Mucosa of rectum (tissue), 2 donors: ENCODE measurements around the gene COL23A1.

Experiments used
- H3K27ac ChIP-seq, 2 donors: one replicate each; pipeline ENCODE4 v1.7.0; 2013; ENCODE audit warnings: inconsistent platforms in 2 of 2, low read depth in 2 of 2, low read length in 2 of 2
- H3K27me3 ChIP-seq, 2 donors: one replicate each; pipeline ENCODE4 v1.7.0; 2013; ENCODE audit warnings: low read length in 2 of 2; ENCODE audit not compliant: control insufficient read depth in 2 of 2, insufficient read depth in 2 of 2
- H3K36me3 ChIP-seq, 2 donors: one replicate each; pipeline ENCODE4 v1.7.0; 2013; ENCODE audit warnings: low read length in 2 of 2; ENCODE audit not compliant: control insufficient read depth in 2 of 2, insufficient read depth in 2 of 2
- H3K4me1 ChIP-seq, 2 donors: one replicate each; pipeline ENCODE4 v1.7.0; 2013; ENCODE audit warnings: low read length in 2 of 2, mild to moderate bottlenecking in 1 of 2; ENCODE audit not compliant: control insufficient read depth in 2 of 2, insufficient read depth in 2 of 2
- H3K4me3 ChIP-seq, 2 donors: one replicate each; pipeline ENCODE4 v1.7.0; 2013; ENCODE audit warnings: low read length in 2 of 2
- H3K9ac ChIP-seq, 2 donors: one replicate each; pipeline ENCODE4 v1.7.0; 2013; ENCODE audit warnings: low read length in 2 of 2, low read depth in 1 of 2, mild to moderate bottlenecking in 1 of 2
- H3K9me3 ChIP-seq, 2 donors: one replicate each; pipeline ENCODE4 v1.7.0; 2013; ENCODE audit warnings: low read length in 2 of 2; ENCODE audit not compliant: control insufficient read depth in 2 of 2
- donor health status: healthy.
- donor health status: Normal muscosa, but diverticular disease.

The COL23A1 gene

GRCh38 chr5:178298283-178298807, 291.8 kb downstream of the COL23A1 start:
- no peak overlapping the region for H3K9ac ChIP-seq
- H3K27me3 ChIP-seq = no peaks in the 10 kb centered on the region
- no peak overlapping the region for H3K27ac ChIP-seq
- no peaks in the 10 kb centered on the region for H3K9me3 ChIP-seq
- H3K36me3 ChIP-seq = no peaks in the 10 kb centered on the region
- H3K4me1 ChIP-seq = no peaks in the 10 kb centered on the region
- no peak overlapping the region for H3K4me3 ChIP-seq

DNA sequence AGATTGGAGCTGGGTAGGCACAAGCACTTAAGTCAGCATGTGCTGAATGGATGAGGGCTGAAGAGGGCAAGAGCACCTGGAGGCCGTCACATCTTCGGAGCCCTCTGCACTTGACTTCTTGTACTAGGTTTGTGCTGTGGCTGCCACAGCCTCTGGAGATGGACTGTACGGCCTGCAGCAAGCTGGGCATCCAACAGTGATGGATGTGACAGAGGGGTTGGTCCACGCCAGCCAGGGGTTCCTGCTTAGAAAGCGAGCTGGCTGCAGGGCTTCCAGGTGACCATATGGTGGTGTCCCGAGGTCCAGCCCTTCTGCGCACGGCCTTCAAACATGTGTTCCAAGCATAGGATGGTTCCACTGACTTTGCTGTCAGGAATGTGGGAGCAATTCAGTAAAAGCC, 292.4 kb downstream of the COL23A1 start:
- no peaks in the 10 kb centered on the region for H3K36me3 ChIP-seq
- H3K9me3 ChIP-seq = no peaks in the 10 kb centered on the region
- no peaks in the 10 kb centered on the region for H3K27me3 ChIP-seq
- H3K9ac ChIP-seq = no peak overlapping the region
- no peaks in the 10 kb centered on the region for H3K4me1 ChIP-seq
- no peak overlapping the region for H3K27ac ChIP-seq
- H3K4me3 ChIP-seq = no peak overlapping the region

DNA sequence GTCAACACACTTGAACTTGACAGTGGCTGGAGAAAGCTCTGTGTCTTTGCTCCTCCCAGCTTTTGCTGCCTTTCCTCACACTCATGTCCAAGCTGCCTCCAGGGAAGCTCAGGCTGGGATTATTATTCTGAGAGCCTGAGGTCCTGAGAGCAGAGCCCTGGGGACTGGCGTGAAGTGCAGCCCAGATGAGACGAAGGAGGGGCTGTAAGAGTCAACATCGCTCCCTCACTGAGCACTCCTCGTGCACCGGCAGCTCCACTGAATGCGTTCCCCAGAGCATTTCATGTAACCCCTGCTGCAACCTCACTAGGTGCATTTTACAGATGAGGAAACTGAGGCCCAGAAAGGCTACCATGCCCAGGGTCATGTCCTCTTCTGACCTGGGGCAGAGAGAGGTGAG, 294.1 kb downstream of the COL23A1 start:
- no peaks in the 10 kb centered on the region for H3K4me1 ChIP-seq
- no peak overlapping the region for H3K27ac ChIP-seq

GRCh38 chr5:178295589-178295988, 294.6 kb downstream of the COL23A1 start:
- Histone ChIP-seq H3K27ac (no peak overlapping the region), H3K36me3 (no peaks in the 10 kb centered on the region), H3K27me3 (no peaks in the 10 kb centered on the region), H3K9ac (no peak overlapping the region), H3K4me3 (no peak overlapping the region), H3K4me1 (no peaks in the 10 kb centered on the region), H3K9me3 (no peaks in the 10 kb centered on the region)

More for the DNA sequence above, 294.1 kb downstream of the COL23A1 start:
- Histone ChIP-seq H3K9ac (no peak overlapping the region), H3K36me3 (no peaks in the 10 kb centered on the region), H3K9me3 (no peaks in the 10 kb centered on the region), H3K27me3 (no peaks in the 10 kb centered on the region), H3K4me3 (no peak overlapping the region)

DNA sequence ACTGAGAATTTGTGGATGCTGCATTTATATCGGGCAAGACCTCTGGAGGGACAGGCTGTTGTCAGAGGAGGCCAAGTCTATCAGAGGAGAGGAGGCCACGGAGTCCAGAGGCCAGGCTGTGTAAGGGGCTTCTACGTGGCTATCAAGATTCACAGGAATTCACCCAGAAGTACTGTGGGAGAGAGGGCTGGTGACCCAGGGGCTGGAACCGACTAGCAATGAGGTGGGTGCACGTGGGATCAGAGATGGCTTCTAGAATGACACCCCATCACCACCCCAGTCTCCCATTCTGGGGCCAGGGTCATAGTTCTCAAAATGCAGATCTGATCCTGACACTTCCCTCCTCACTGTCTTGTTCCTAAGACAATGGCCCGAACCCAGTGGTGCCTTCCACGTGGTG, 296.4 kb downstream of the COL23A1 start:
- H3K27me3 ChIP-seq = no peaks in the 10 kb centered on the region
- no peak overlapping the region for H3K27ac ChIP-seq
- no peak overlapping the region for H3K9ac ChIP-seq
- H3K36me3 ChIP-seq = no peaks in the 10 kb centered on the region
- H3K4me1 ChIP-seq = no peaks in the 10 kb centered on the region
- H3K9me3 ChIP-seq = no peaks in the 10 kb centered on the region
- no peak overlapping the region for H3K4me3 ChIP-seq

- Histone ChIP-seq H3K9me3 (no peaks in the 10 kb centered on the region), H3K4me1 (no peaks in the 10 kb centered on the region), H3K4me3 (no peak overlapping the region), H3K27me3 (no peaks in the 10 kb centered on the region), H3K9ac (no peak overlapping the region), H3K27ac (no peak overlapping the region), H3K36me3 (no peaks in the 10 kb centered on the region)
Observed at GRCh38 chr5:178293400-178293799, 296.8 kb downstream of the COL23A1 start.

DNA sequence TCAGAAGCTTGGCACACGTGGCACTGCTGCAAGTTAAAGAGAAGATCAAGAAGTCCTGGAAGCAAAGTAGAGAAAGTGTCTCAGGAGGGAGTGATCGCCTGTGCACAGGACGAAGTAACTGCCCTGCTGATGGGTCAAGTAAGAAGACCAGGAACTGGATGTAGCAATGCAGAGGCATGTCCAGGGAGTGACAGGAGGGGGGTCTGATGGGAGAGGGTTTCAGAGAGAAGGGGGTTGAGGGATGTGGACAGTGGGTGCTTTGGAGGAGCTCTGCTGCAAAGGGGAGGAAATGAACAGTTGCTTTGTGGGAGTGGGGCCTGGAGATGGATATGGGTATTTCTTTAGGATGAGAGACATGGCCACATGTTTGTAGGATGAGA, 297.4 kb downstream of the COL23A1 start:
- Histone ChIP-seq H3K9ac (no peak overlapping the region), H3K36me3 (no peaks in the 10 kb centered on the region), H3K27me3 (no peaks in the 10 kb centered on the region), H3K9me3 (no peaks in the 10 kb centered on the region), H3K4me3 (no peak overlapping the region), H3K4me1 (no peaks in the 10 kb centered on the region), H3K27ac (no peak overlapping the region)

- H3K4me3 ChIP-seq = no peak overlapping the region
- H3K9ac ChIP-seq = no peak overlapping the region
- H3K4me1 ChIP-seq = no peaks in the 10 kb centered on the region
- H3K27me3 ChIP-seq = no peaks in the 10 kb centered on the region
- H3K27ac ChIP-seq = no peak overlapping the region
- H3K36me3 ChIP-seq = no peaks in the 10 kb centered on the region
- H3K9me3 ChIP-seq = no peaks in the 10 kb centered on the region
Observed at GRCh38 chr5:178291969-178292825, 298.0 kb downstream of the COL23A1 start.

DNA sequence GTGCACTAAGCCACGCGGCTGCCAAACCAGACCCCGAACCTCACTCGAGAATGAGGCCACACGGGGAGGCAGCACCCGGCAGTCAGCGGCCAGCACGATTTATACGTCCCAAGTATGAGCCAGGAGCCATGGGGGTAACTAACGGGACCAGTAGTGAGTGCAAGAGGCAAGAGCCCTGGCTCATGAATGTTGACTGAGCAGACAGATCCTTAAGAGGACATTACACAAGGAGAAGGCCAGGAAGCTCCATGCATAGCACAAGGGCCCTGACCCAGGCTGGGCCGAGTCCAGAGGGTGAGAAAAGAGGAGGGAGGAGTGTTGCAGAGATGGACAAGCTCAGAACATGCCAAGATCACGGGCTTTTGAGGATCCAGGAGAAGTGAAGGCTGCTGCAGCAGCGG, 299.0 kb downstream of the COL23A1 start:
- no peak overlapping the region for H3K4me3 ChIP-seq
- H3K27ac ChIP-seq = no peak overlapping the region
- no peaks in the 10 kb centered on the region for H3K27me3 ChIP-seq
- H3K4me1 ChIP-seq = no peaks in the 10 kb centered on the region
- no peak overlapping the region for H3K9ac ChIP-seq
- H3K9me3 ChIP-seq = no peaks in the 10 kb centered on the region
- no peaks in the 10 kb centered on the region for H3K36me3 ChIP-seq

DNA sequence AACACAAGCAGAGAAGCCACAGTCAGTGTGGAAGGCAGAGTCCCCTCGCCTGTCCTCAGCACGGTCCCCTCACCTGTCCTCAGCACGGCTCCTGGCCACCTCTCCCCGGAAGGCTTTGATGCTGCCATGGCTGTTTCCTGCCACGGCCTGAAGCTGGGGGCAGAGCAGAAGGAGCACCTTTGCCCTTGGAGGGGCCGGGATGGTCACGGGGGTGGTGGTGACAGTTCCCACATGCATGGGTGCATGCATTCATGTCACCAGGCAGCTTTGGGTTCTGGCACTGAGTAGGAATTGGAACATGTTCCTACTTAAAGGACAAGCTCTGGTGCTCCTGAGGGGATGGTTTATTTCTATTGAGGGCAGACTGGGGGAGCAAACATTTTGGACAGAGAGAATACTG, 299.8 kb downstream of the COL23A1 start:
- Histone ChIP-seq H3K4me1 (no peaks in the 10 kb centered on the region), H3K27ac (no peak overlapping the region), H3K27me3 (no peaks in the 10 kb centered on the region), H3K36me3 (no peaks in the 10 kb centered on the region), H3K4me3 (no peak overlapping the region), H3K9me3 (no peaks in the 10 kb centered on the region), H3K9ac (no peak overlapping the region)
